K562 (cell line): ENCODE results near the gene TRAPPC1. TPM values are rescaled to one million over a fixed set of nuclear protein-coding genes. Genes with fewer than 3 reads are reported as not detected.

Experiments used
- ATAC-seq: fragments of 200-7000 bp; cut with Tn5 transposase; 3 replicates; pipeline ENCODE4 v1.9.1; 2020; ENCODE audit warnings: moderate library complexity
- BruUV-seq: library from RNA; stranded (reverse); fragments of 400-500 nt; replicated peaks from 2 replicates; lab custom pipeline; 2021; lab: Mats Ljungman, UMichigan
- CTCF ChIA-PET: fragments of 300-600 bp; formaldehyde crosslinking; extraction: SDS; loops from one replicate; lab custom pipeline; 2021; ENCODE audit warnings: low intra/inter-chr PET ratio; lab: Yijun Ruan, JAX
- POLR2A ChIA-PET: fragments of 300-600, 350-650 bp; sonication (Branson Sonifier 250); formaldehyde crosslinking; extraction: SDS; loops from one replicate; lab custom pipeline; 2021; ENCODE audit warnings: antibody characterized with exemption, inconsistent platforms; lab: Yijun Ruan, JAX
- DNase-seq, 4 experiments: peaks; one replicate each; pipeline versions ENCODE4 v3.0.0 to v3.0.0-alpha.2; 2011 to 2018; ENCODE audit warnings: low spot score in 3 of 4, mixed read lengths in 3 of 4; ENCODE audit errors: extremely low read depth in 1 of 4
- FAIRE-seq: peaks from 2 replicates; lab custom pipeline; 2011; peaks lifted over from hg19 to GRCh38; lab: Jason Lieb, UNC
- H2AFZ ChIP-seq: 2 replicates; pipeline ENCODE4 v1.6.0; 2011; ENCODE audit warnings: low read depth, low read length, control low read depth, inconsistent platforms
- H3K27ac ChIP-seq: fragments of 200-600 bp; 3 replicates; pipeline ENCODE4 v1.8.0; 2011; ENCODE audit warnings: low read depth, mild to moderate bottlenecking, control low read depth, inconsistent platforms, low read length, moderate library complexity, mixed read lengths; ENCODE audit errors: extremely low read depth
- H3K27me3 ChIP-seq, 2 experiments: fragments of 300-600 bp in 1 of 2; 2 replicates in 1 of 2; 3 replicates in 1 of 2; pipeline versions ENCODE4 v1.6.0 to v1.8.0; 2011; ENCODE audit warnings: inconsistent platforms in 2 of 2, low read length in 2 of 2, mild to moderate bottlenecking in 1 of 2, mixed read lengths in 1 of 2, moderate library complexity in 1 of 2; ENCODE audit not compliant: control insufficient read depth in 2 of 2, insufficient read depth in 2 of 2
- H3K36me3 ChIP-seq: fragments of 300-600 bp; 3 replicates; pipeline ENCODE4 v1.8.0; 2011; ENCODE audit warnings: mild to moderate bottlenecking, low read length, inconsistent platforms; ENCODE audit not compliant: control insufficient read depth, insufficient read depth
- H3K4me1 ChIP-seq, 2 experiments: fragments of 200-600 bp in 1 of 2; replicated peaks in 1 of 2; 2 replicates in 1 of 2; 3 replicates in 1 of 2; pipeline versions ENCODE4 v1.5.1 to v1.8.0; 2011; ENCODE audit warnings: inconsistent platforms in 2 of 2, low read length in 2 of 2, mild to moderate bottlenecking in 1 of 2, mixed read lengths in 1 of 2, moderate library complexity in 1 of 2; ENCODE audit not compliant: control insufficient read depth in 2 of 2, insufficient read depth in 2 of 2
- H3K4me2 ChIP-seq: 2 replicates; pipeline ENCODE4 v1.6.1; 2011; ENCODE audit warnings: low read length, control low read depth, inconsistent platforms, mixed read lengths; ENCODE audit not compliant: insufficient read depth
- H3K4me3 ChIP-seq: fragments of 200-600 bp; sonication (generic), shearing (Covaris generic); 2 replicates; pipeline ENCODE4 v1.5.1; 2016; ENCODE audit warnings: control low read depth, inconsistent platforms
- H3K79me2 ChIP-seq: fragments of 200-600 bp; 3 replicates; pipeline ENCODE4 v1.8.0; 2011; ENCODE audit warnings: low read length, inconsistent platforms; ENCODE audit not compliant: control insufficient read depth, insufficient read depth
- H3K9ac ChIP-seq, 2 experiments: 2 replicates each; pipeline versions ENCODE4 v1.6.0 to v1.6.1; 2011; ENCODE audit warnings: low read depth in 2 of 2, low read length in 2 of 2, control low read depth in 1 of 2, inconsistent platforms in 1 of 2, mild to moderate bottlenecking in 1 of 2, mixed read lengths in 1 of 2; ENCODE audit not compliant: insufficient read depth in 1 of 2
- H3K9me1 ChIP-seq: one replicate; pipeline ENCODE4 v1.6.0; 2011; ENCODE audit warnings: inconsistent platforms, mild to moderate bottlenecking, low read length, moderate library complexity; ENCODE audit not compliant: control insufficient read depth, insufficient read depth
- H3K9me3 ChIP-seq: replicated peaks from 2 replicates; pipeline ENCODE4 v1.5.1; 2011; ENCODE audit warnings: low read depth, low read length, inconsistent platforms; ENCODE audit not compliant: control insufficient read depth, insufficient read depth
- H4K20me1 ChIP-seq: replicated peaks from 2 replicates; pipeline ENCODE4 v1.6.1; 2011; ENCODE audit warnings: low read length, inconsistent platforms, mixed read lengths; ENCODE audit not compliant: control insufficient read depth, insufficient read depth
- EP400 ChIP-seq: fragments of 450-650 bp; IDR thresholded peaks from 2 replicates; pipeline ENCODE4 v1.6.1; 2017; ENCODE audit warnings: antibody characterized with exemption, mild to moderate bottlenecking, moderate library complexity
- MNT ChIP-seq, 2 experiments: fragments of 450-650 bp; conservative IDR thresholded peaks; 2 replicates each; pipeline ENCODE4 v1.6.1; 2017; ENCODE audit warnings: mild to moderate bottlenecking in 2 of 2, moderate library complexity in 2 of 2
- MYC ChIP-seq, 2 experiments: fragments of 250-450 bp in 1 of 2; sonication (Bioruptor Pico) in 1 of 2; IDR thresholded peaks; 2 replicates each; pipeline versions ENCODE4 v1.5.1 to v1.6.1; 2012 to 2021; ENCODE audit warnings: low read depth in 2 of 2, borderline replicate concordance in 1 of 2, improper control_type of control experiment in 1 of 2, low read length in 1 of 2, mild to moderate bottlenecking in 1 of 2, moderate library complexity in 1 of 2
- RAD21 ChIP-seq, 2 experiments: fragments of 250-450 bp in 1 of 2; fragments of 450-650 bp in 1 of 2; sonication (Bioruptor Pico) in 1 of 2; formaldehyde crosslinking in 1 of 2; IDR thresholded peaks in 1 of 2; conservative IDR thresholded peaks in 1 of 2; 2 replicates each; pipeline versions ENCODE4 v1.4.0 to v1.8.0; 2020 to 2022; ENCODE audit warnings: mild to moderate bottlenecking in 2 of 2, moderate library complexity in 1 of 2
- REST ChIP-seq, 2 experiments: fragments of 450-650 bp; formaldehyde crosslinking in 1 of 2; IDR thresholded peaks; 2 replicates each; pipeline versions ENCODE4 v1.4.0 to v1.6.1; 2014 to 2020; ENCODE audit warnings: mild to moderate bottlenecking in 2 of 2, borderline replicate concordance in 1 of 2, low read depth in 1 of 2
- SMARCC2 ChIP-seq: fragments of 450-650 bp; IDR thresholded peaks from 2 replicates; pipeline ENCODE4 v1.6.1; 2017; ENCODE audit warnings: antibody characterized with exemption, moderate library complexity, mild to moderate bottlenecking, low read depth
- USF1 ChIP-seq: sonication (generic); formaldehyde crosslinking; IDR thresholded peaks from 2 replicates; pipeline ENCODE4 v1.9.0; 2022; ENCODE audit warnings: mild to moderate bottlenecking, missing genetic modification reagents
- XRCC3 ChIP-seq: fragments of 450-650 bp; IDR thresholded peaks from 2 replicates; pipeline ENCODE4 v1.6.1; 2017; ENCODE audit warnings: mild to moderate bottlenecking, moderate library complexity
- ZKSCAN3 ChIP-seq: fragments of 250-450 bp; sonication (Bioruptor Pico); IDR thresholded peaks from 2 replicates; pipeline ENCODE4 v1.4.0; 2020
- ZNF408 ChIP-seq: fragments of 250-450 bp; sonication (Bioruptor Pico); IDR thresholded peaks from 2 replicates; pipeline ENCODE4 v1.4.0; 2020; ENCODE audit warnings: low read depth, mild to moderate bottlenecking, moderate library complexity
- WGBS: fragments of 100-300 bp; shearing (Covaris generic); methylation state at CpG from one replicate; pipeline ENCODE4 v1.1.6; 2016; ENCODE audit warnings: low coverage, mixed read lengths; ENCODE audit not compliant: insufficient coverage; ENCODE audit errors: missing lambda C conversion rate; 5-methylcytosine and 5-hydroxymethylcytosine counted together
- in situ Hi-C: fragments of 300-500 bp; cut with MboI; formaldehyde crosslinking; loops from 4 replicates; pipeline ENCODE4 v1.15.0; 2018; ENCODE audit warnings: inconsistent platforms, mixed read lengths
- intact Hi-C: fragments of 100-400 bp; cut with micrococcal nuclease; formaldehyde crosslinking; loops from 2 replicates; pipeline ENCODE4 v1.14.2; 2022
- polyA plus RNA-seq, 8 experiments: library from polyadenylated mRNA; depleted of rRNA in 4 of 8; stranded (reverse) in 5 of 8; unstranded in 3 of 8; fragments of >200 nt; fragmentation: Nextera tagmentation in 2 of 8; fragmentation: Illumina TruSeq in 1 of 8; extraction: Ambion mirVana in 2 of 8; extraction: Trizol in 1 of 8; gene quantifications; 2 replicates each; pipeline versions ENCODE4 v1.2.1 to v1.2.3, GENCODE V29; 2011 to 2014; ENCODE audit warnings: inconsistent platforms in 1 of 8, missing spikeins in 1 of 8
- total RNA-seq, 7 experiments: library from RNA; depleted of rRNA in 6 of 7; stranded (reverse); fragments of >200 nt in 6 of 7; fragmentation: Illumina TruSeq in 2 of 7; extraction: Trizol in 2 of 7; gene quantifications; 2 replicates each; pipeline versions ENCODE4 v1.2.1 to v1.2.3, GENCODE V29; 2011 to 2021; ENCODE audit warnings: low replicate concordance in 1 of 7

Gene TRAPPC1
- total and polyA plus RNA-seq, 9 of the 15 experiments (the other 6 are each of a cell fraction or from before 2014, with no cell fraction given) = 11.7 to 82.8 (median 36.2) TPM

GRCh38 chr17:7897773-7898172, 34.0 kb downstream of the TRAPPC1 start:
- H3K27ac ChIP-seq = no peak overlapping the region
- H3K79me2 ChIP-seq = no peaks in the 10 kb centered on the region
- H3K4me3 ChIP-seq = no peak overlapping the region
- no peaks in the 10 kb centered on the region for H4K20me1 ChIP-seq
- POLR2A ChIA-PET = interaction anchor here (0.7 to 3.3 kb wide), 3 partner anchors 15 to 293 kb away, joined by 3 to 8 read pairs (median 3); partner anchors contain the start of gene RNF227
- H3K4me1 ChIP-seq = no peaks in the 10 kb centered on the region
- H3K9me3 ChIP-seq = no peaks in the 10 kb centered on the region
- no peak for FAIRE-seq
- no peak overlapping the region for H3K4me2 ChIP-seq
- 44% methylated on average over 6 of the region's 6 CpGs for WGBS
- peak; percentile 78 for ATAC-seq
- in situ Hi-C loops = no loop called here
- no peaks in the 10 kb centered on the region for H3K9me1 ChIP-seq
- peaks cover 66% of the 10 kb centered on the region for H3K36me3 ChIP-seq
- H3K9ac ChIP-seq = no peak overlapping the region
- intact Hi-C loops = loop anchor here (1.0 to 10.0 kb wide), 3 partner anchors 35 to 155 kb away; partner anchors contain the start of gene KDM6B
- CTCF ChIA-PET = interaction anchor here (0.8 to 2.5 kb wide), 4 partner anchors 35 to 155 kb away, joined by 3 to 38 read pairs (median 4); no protein-coding TSS in a partner anchor
- BruUV-seq = no TSS peak
- peak in 3 of 4 experiments; percentile 23 to 34 (median 33) for DNase-seq
- H3K27me3 ChIP-seq = no peaks in the 10 kb centered on the region
- H2AFZ ChIP-seq = no peak overlapping the region
- 0 out of 2 replicates have a peak, but pooled peaks have one; percentile 32 for TF ChIP-seq MYC (IDR thresholded peaks at IDR 0.05; ENCODE audit: low read depth, low read length)
- TF ChIP-seq MYC (CRISPR knock-in tag; IDR thresholded peaks at IDR 0.05; ENCODE audit: borderline replicate concordance, low read depth) = no peak
- peak; percentile 84 to 88 for TF ChIP-seq RAD21 (CRISPR knock-in tag; conservative IDR thresholded peaks at IDR 0.05 in 1 of 2, IDR thresholded peaks at IDR 0.05 in 1 of 2)
- no peak for TF ChIP-seq XRCC3
- TF ChIP-seq USF1 (CRISPR knock-in tag) = peak; percentile 48
- peak; percentile 87 for TF ChIP-seq REST (IDR thresholded peaks at IDR 0.05; ENCODE audit: borderline replicate concordance)
- TF ChIP-seq REST (CRISPR knock-in tag; IDR thresholded peaks at IDR 0.05; ENCODE audit: low read depth) = no peak
- TF ChIP-seq ZKSCAN3 (CRISPR knock-in tag) = no peak
- peak; percentile 29; the same call in 1 of the 2 replicates for TF ChIP-seq EP400
- no peak for TF ChIP-seq SMARCC2
- peak; percentile 53 to 54; a peak in 3 of 4 replicates for TF ChIP-seq MNT (conservative IDR thresholded peaks at IDR 0.05)
- no peak for TF ChIP-seq ZNF408
